Activated T-cell treated with anti-CD3 and anti-CD28 coated beads for 1 hour (primary cell): ENCODE measurements around the gene ZSWIM8.
"Not testable (repeated sequence)": the region's sequence is repeated elsewhere in the genome, so short reads cannot be mapped to it uniquely, and the experiment has no call there.

Experiments used
- DNase-seq: peaks from one replicate; pipeline ENCODE4 v3.0.0-alpha.2; 2020; ENCODE audit warnings: low read depth

The ZSWIM8 gene

GRCh38 chr10:73816917-73817729 is 31.7 kb downstream of the ZSWIM8 start:
- DNase-seq = no peak

DNA sequence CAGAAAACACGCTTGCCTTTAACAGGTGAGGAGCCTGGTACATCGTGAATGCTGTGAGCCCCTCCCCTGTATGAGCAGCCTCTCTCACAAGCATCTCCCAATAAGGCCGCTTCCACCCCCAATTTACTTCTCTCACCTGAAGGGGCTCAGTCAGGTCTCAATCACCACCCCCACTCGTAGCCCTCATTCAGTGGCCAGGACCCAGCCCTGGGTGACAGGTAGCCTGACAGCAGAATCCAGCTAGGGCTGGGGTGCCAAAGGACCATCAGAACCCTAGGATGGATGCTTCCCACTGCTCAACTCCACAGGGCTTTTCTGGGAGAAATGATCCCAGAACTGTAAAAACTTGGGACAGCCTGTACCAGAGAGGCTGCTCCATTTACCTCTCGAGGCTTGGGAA is 32.4 kb downstream of the ZSWIM8 start:
- DNase-seq = no peak

- DNase-seq = no peak
Measured at GRCh38 chr10:73818402-73818801, 33.0 kb downstream of the ZSWIM8 start.

- DNase-seq = no peak
Measured at GRCh38 chr10:73819081-73819480, 33.7 kb downstream of the ZSWIM8 start.

- DNase-seq = no peak
Measured at GRCh38 chr10:73819513-73820093, 34.2 kb downstream of the ZSWIM8 start.

- DNase-seq = no peak
Measured at GRCh38 chr10:73823391-73823790, 38.0 kb downstream of the ZSWIM8 start.

- no peak for DNase-seq
Measured at GRCh38 chr10:73824146-73824725, 38.8 kb downstream of the ZSWIM8 start.

GRCh38 chr10:73827346-73828089 is 42.1 kb downstream of the ZSWIM8 start:
- no peak for DNase-seq

- DNase-seq = no peak
Measured at GRCh38 chr10:73828161-73828560, 42.8 kb downstream of the ZSWIM8 start.

- DNase-seq = not testable (repeated sequence)
Measured at GRCh38 chr10:73829090-73829489, 43.7 kb downstream of the ZSWIM8 start.

DNA sequence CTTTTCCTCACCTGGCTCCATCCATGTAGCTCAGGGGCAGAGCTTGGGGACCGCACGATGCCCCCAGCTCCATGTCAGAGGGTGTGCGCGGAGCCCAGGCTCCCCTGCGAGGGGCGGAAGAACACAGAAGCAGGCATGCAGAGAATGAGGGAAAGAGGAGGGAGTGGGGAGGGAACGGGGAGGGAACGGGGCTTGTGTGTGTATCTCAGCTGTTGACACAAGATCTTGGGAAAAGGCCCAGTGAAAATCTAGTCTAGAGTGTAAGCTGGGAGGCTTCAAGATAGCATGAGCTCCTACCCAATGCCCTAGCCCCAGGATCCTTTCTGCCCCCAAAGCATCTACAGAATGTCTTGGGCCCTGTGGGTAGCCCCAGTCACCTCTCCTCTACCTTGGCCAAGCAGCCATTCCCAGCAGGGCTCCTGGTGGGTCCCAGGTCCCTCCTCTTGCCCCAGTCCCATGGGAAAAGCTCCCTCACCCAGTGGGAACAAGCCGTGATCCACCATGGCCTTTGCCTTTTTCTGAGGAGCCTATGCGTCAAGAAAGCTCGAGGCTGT is 51.1 kb downstream of the ZSWIM8 start:
- no peak for DNase-seq

DNA sequence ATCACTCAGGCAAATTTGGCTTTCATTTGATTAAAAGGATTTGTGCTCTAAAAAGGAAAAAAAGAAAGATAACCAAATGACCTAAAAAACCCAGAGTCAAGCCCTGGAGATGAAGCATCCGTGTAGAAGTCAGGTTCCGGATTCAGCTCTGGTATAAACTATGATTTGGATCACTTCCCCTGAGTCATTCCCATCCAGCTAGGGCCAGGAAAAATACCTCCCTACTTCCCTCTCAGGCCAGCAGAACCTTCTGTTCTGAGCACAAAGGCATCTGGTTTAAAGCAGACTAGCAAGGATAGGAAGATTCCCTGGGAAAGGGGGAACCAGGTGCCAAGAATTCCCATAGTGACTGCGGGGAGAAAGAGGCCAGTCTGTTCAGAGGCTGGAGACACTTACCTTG is 51.7 kb downstream of the ZSWIM8 start:
- DNase-seq = no peak

DNA sequence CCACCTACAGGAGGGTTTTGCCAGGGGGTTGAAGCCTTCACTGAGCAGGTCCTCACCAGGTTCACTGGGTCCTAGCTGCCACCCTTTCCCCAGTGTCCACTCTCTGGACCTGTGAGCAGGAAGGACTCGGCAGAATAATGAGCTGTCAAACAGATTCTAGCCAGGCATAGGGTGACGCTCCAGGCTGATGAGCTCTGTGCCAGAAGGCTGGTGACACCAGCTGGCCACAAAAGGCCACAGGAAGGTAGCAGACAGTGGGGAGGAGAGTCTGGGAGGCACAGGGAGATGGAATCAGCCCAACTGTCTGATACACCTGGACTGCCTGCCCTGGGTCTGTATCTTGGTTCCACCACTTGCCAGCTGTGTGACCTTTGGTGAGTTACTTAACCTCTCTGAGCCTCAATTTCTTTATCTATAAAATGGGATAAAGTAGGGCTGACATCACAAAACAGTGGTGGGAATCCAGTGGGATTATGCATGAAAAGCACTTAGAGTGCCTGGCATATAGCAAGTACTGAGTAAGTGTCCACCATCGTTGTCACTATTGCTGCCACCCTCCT is 52.7 kb downstream of the ZSWIM8 start:
- no peak for DNase-seq

DNA sequence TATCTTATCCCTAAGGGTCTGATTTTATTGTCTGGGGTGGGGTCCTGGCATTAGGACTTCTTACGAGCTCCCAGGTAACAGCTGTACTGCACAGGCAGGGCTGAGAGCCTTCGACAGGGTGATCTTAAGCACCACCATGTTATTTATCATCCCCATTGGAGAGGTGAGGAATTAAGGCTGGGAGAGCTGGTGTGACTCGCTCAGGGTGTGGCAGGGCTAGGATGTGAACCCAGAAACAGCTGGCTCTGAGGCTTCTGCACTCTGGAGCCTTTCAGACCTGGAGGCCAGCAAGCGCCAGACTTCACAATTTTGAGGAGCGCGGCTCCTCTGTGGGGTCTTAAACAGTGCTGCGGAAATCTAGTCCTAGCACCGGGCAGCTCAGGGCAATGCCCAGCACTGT is 53.4 kb downstream of the ZSWIM8 start:
- no peak for DNase-seq

GRCh38 chr10:73839276-73839966 is 54.0 kb downstream of the ZSWIM8 start:
- no peak for DNase-seq

DNA sequence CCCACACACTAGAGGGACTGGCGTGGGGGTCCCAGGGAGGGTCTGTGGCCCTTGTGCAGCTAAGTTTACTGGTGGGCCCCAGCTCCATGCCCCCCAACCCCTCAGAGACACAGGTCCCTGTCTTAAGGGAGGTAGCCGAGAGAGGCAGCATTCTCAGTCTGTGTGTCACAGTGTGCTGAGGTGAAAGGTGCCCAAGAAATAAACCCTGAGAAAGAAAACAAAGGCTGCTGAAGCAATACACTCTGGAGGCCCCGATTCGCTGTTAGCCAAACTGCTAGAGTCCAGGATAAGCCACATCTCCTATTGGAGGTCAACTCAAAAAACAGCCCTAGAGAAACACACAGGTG is 54.6 kb downstream of the ZSWIM8 start:
- no peak for DNase-seq

- no peak for DNase-seq
Measured at GRCh38 chr10:73840403-73841060, 55.1 kb downstream of the ZSWIM8 start.

DNA sequence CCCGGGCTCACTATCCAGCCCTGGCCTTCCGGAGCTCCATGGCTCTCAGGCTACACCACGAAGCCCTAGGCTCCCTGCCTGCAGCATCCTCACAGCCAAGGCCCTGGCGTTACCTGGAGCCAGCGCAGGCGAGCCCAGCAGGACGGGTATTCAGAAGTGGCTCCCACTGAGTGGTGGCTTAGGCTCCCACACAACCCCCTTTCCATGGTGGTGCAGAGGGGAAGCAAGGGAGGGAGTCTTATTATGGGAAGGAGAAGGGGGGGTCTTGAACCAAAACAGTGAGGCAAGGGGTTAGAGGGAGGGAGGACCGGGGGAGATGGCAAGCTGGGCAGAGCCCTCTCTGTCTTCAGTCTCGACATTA is 55.6 kb downstream of the ZSWIM8 start:
- no peak for DNase-seq

GRCh38 chr10:73841526-73842285 is 56.3 kb downstream of the ZSWIM8 start:
- no peak for DNase-seq

DNA sequence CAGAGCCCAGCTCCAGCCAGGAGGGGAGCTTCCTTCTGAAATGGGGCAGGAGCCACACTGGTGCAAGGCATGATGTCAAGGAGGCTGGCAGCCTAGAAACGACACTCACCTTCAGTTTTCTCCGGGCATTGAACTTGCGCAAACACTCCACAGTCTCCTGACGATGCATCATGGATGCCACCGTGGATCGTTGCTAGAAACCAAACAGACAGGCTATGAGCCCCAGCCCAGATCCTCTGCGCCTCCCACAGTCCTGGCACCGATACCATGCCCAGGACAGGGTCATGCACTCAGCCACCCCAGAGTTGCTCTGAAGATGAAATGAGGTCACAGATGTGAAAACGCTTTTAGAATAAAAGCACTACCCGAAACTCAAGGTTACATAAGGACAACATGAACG is 56.9 kb downstream of the ZSWIM8 start:
- DNase-seq = no peak
